Stimulated activated CD8-positive, alpha-beta memory T cell treated with anti-CD3 and anti-CD28 coated beads, Interleukin-7, amount 100 ng/mL, for 4 hours (primary cell): ENCODE data around the gene CENPC.
"Not testable (repeated sequence)": the region's sequence is repeated elsewhere in the genome, so short reads cannot be mapped to it uniquely, and the experiment has no call there.

Experiments used
- DNase-seq, 2 donors: peaks; one replicate each; pipeline ENCODE4 v3.0.0-alpha.2; 2020; ENCODE audit warnings: low read depth in 2 of 2

Gene CENPC

GRCh38 chr4:67466751-67467150 is 78.6 kb downstream of the CENPC start:
- DNase-seq: no peak

- no peak for DNase-seq
These were observed 79.6 kb downstream of the CENPC start for GRCh38 chr4:67465763-67466052.

- DNase-seq: no peak
These were observed 80.1 kb downstream of the CENPC start for GRCh38 chr4:67465032-67465762.

GRCh38 chr4:67460574-67460973 is 84.7 kb downstream of the CENPC start:
- no peak for DNase-seq

GRCh38 chr4:67459164-67459563 is 86.1 kb downstream of the CENPC start:
- no peak for DNase-seq

- DNase-seq: no peak
These were observed 88.6 kb downstream of the CENPC start for GRCh38 chr4:67456577-67457196.

GRCh38 chr4:67452846-67453205 is 92.5 kb downstream of the CENPC start:
- DNase-seq: not testable (repeated sequence)

- DNase-seq: no peak
These were observed 93.0 kb downstream of the CENPC start for GRCh38 chr4:67452100-67452845.

- no peak for DNase-seq
These were observed 93.8 kb downstream of the CENPC start for GRCh38 chr4:67451464-67451863.

- no peak for DNase-seq
These were observed 96.7 kb downstream of the CENPC start for GRCh38 chr4:67448621-67449020.

GRCh38 chr4:67447873-67448272 is 97.4 kb downstream of the CENPC start:
- DNase-seq: no peak

- DNase-seq: no peak
These were observed 98.5 kb downstream of the CENPC start for GRCh38 chr4:67446811-67447210.

- DNase-seq: not testable (repeated sequence)
These were observed 99.4 kb downstream of the CENPC start for GRCh38 chr4:67445881-67446280.

GRCh38 chr4:67438975-67439374 is 106.3 kb downstream of the CENPC start:
- no peak for DNase-seq

- no peak for DNase-seq
These were observed 107.2 kb downstream of the CENPC start for GRCh38 chr4:67437974-67438713.

GRCh38 chr4:67436742-67437141 is 108.6 kb downstream of the CENPC start:
- no peak for DNase-seq

GRCh38 chr4:67430989-67431388 is 114.3 kb downstream of the CENPC start:
- DNase-seq: no peak

- no peak for DNase-seq
These were observed 116.5 kb downstream of the CENPC start for GRCh38 chr4:67428819-67429218.
